Upper lobe of left lung (tissue), 6 donors: ENCODE data around the gene EXOC6B. TPM values are rescaled to one million over a fixed set of nuclear protein-coding genes. Genes with fewer than 3 reads are reported as not detected.

Experiments used
- ATAC-seq, 2 donors: fragments of 200-7000 bp; cut with Tn5 transposase; one replicate each; pipeline ENCODE4 v1.9.1; 2022; ENCODE audit warnings: mild to moderate bottlenecking in 2 of 2, moderate library complexity in 2 of 2; ENCODE audit not compliant: low FRiP score in 2 of 2
- DNase-seq, 2 donors: peaks; one replicate each; pipeline ENCODE4 v3.0.0-alpha.2; 2019 to 2020
- H3K27ac ChIP-seq, 4 donors: fragments of 200-600 bp; sonication (generic); one replicate each; pipeline ENCODE4 v1.5.1; 2016 to 2019
- H3K27me3 ChIP-seq, 4 donors: fragments of 200-600 bp; sonication (generic); one replicate each; pipeline ENCODE4 v1.5.1; 2017 to 2019
- H3K36me3 ChIP-seq, 4 donors: fragments of 200-600 bp; sonication (generic); one replicate each; pipeline ENCODE4 v1.5.1; 2016 to 2019
- H3K4me1 ChIP-seq, 4 donors: fragments of 200-600 bp; sonication (generic); one replicate each; pipeline ENCODE4 v1.5.1; 2018 to 2019
- H3K4me3 ChIP-seq, 4 donors: fragments of 200-600 bp; sonication (generic); one replicate each; pipeline ENCODE4 v1.5.1; 2017 to 2019; ENCODE audit warnings: mild to moderate bottlenecking in 2 of 4, moderate library complexity in 1 of 4
- H3K9me3 ChIP-seq, 4 donors: fragments of 200-600 bp; sonication (generic); one replicate each; pipeline ENCODE4 v1.5.1; 2018 to 2019
- EP300 ChIP-seq, 4 donors: sonication (generic); formaldehyde crosslinking; IDR thresholded peaks; one replicate each; pipeline ENCODE4 v1.5.1; 2017; ENCODE audit warnings: antibody characterized with exemption in 4 of 4, control low read depth in 2 of 4
- POLR2A ChIP-seq, 4 donors: fragments of 450-650 bp; IDR thresholded peaks; one replicate each; pipeline ENCODE4 v1.5.1; 2016 to 2017; ENCODE audit warnings: antibody characterized with exemption in 4 of 4, mild to moderate bottlenecking in 2 of 4
- POLR2AphosphoS5 ChIP-seq, 2 donors: sonication (generic); formaldehyde crosslinking; IDR thresholded peaks; one replicate each; pipeline ENCODE4 v1.5.1; 2017; ENCODE audit warnings: antibody characterized with exemption in 2 of 2
- WGBS, 2 donors: methylation state at CpG; one replicate each; pipeline ENCODE4 v1.1.5; 2017 to 2018; 5-methylcytosine and 5-hydroxymethylcytosine counted together
- total RNA-seq, 6 donors: library from RNA; depleted of rRNA in 4 of 6; stranded (reverse); fragments of >200 nt in 4 of 6; gene quantifications; one replicate each; pipeline versions ENCODE4 v1.1.0 to v1.2.1, GENCODE V29; 2016 to 2021
- TF ChIP-seq, protein P1 (sequence below), 6 experiments: fragments of 450-650 bp in 4 of 6; fragments of 200-600 bp in 2 of 6; sonication (generic) in 2 of 6; IDR thresholded peaks; one replicate each; pipeline ENCODE4 v1.5.1; 2016 to 2019; ENCODE audit warnings: antibody characterized with exemption in 6 of 6
- donor health status: DM: no; HTN: no; CAD: no; lungs with moderate emphysema.
- donor health status: DM: no; HTN: yes; CAD: no; lungs with severe emphysema.

EXOC6B gene
- total RNA-seq, 6 donors from 2014 or later: 11.0 to 56.6 (median 24.0) TPM

DNA sequence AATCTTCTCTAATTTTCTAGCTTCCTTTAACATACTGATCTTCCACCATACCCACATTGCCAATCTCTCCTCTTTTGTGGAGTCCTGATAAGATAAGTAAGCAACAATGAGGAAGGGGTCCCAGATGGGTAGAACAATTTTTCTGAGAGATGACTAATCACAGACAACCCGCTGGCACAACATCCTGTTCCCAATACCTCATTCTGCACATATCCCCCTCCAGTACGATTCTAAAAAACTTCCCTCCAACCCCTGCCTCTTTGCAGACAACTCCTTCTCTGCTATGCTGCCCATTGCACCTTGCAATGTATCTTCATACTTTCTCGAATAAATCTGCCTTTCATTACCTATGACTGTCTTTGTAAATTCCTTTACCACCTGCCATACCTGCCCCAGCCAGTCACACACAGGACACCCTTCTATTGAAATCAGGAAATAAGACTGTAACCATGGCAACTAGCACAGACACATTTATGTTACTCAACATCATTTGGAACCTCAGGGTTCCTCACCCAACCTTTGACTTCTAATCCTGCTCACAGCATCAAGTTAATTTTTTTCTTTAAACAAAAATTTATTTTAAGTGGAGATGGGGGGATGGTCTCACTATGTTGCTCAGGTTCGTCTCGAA is 7.4 kb upstream of the EXOC6B start:
- H3K27ac ChIP-seq: no peak overlapping the region
- H3K27me3 ChIP-seq: no peaks in the 10 kb centered on the region
- H3K36me3 ChIP-seq: no peaks in the 10 kb centered on the region
- H3K9me3 ChIP-seq: no peaks in the 10 kb centered on the region
- TF ChIP-seq POLR2A (IDR thresholded peaks at IDR 0.05) (no peak), EP300 (IDR thresholded peaks at IDR 0.05) (no peak), POLR2AphosphoS5 (IDR thresholded peaks at IDR 0.05) (no peak)
- TF ChIP-seq, protein P1, sequence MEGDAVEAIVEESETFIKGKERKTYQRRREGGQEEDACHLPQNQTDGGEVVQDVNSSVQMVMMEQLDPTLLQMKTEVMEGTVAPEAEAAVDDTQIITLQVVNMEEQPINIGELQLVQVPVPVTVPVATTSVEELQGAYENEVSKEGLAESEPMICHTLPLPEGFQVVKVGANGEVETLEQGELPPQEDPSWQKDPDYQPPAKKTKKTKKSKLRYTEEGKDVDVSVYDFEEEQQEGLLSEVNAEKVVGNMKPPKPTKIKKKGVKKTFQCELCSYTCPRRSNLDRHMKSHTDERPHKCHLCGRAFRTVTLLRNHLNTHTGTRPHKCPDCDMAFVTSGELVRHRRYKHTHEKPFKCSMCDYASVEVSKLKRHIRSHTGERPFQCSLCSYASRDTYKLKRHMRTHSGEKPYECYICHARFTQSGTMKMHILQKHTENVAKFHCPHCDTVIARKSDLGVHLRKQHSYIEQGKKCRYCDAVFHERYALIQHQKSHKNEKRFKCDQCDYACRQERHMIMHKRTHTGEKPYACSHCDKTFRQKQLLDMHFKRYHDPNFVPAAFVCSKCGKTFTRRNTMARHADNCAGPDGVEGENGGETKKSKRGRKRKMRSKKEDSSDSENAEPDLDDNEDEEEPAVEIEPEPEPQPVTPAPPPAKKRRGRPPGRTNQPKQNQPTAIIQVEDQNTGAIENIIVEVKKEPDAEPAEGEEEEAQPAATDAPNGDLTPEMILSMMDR (IDR thresholded peaks at IDR 0.05): no peak
- H3K4me1 ChIP-seq: no peaks in the 10 kb centered on the region
- ATAC-seq: no peak
- H3K4me3 ChIP-seq: no peak overlapping the region
- WGBS, 2 donors: 69 to 73% methylated on average over 5 of the region's 5 CpGs
- no peak for DNase-seq

DNA sequence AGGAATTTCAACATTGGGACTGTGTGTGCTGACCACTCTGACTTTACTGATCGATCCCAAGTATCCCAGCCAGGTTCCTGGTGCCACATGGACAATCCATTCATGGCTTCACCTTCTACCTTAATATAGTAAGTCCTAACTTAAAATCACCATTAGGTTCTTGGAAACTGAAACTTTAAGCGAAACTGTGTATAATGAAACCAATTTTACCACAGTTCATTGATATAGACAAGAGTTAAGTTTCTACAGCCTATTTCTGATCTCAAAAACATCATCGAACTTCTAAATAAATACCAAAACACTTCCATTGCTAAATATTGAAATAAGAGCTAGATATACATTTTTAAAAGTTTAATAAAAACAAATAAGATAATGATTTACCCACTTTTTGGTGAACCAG is 4.4 kb upstream of the EXOC6B start:
- DNase-seq: no peak
- no peak overlapping the region for H3K27ac ChIP-seq
- no peaks in the 10 kb centered on the region for H3K27me3 ChIP-seq
- no peak for ATAC-seq
- WGBS, 2 donors: 85% methylated on average over 3 of the region's 3 CpGs
- peaks cover 0 to under 1% (median under 1%) of the 10 kb centered on the region in 4 donors for H3K4me1 ChIP-seq
- H3K36me3 ChIP-seq: no peaks in the 10 kb centered on the region
- H3K9me3 ChIP-seq: no peaks in the 10 kb centered on the region
- no peak overlapping the region for H3K4me3 ChIP-seq
- TF ChIP-seq POLR2A (IDR thresholded peaks at IDR 0.05) (no peak), POLR2AphosphoS5 (IDR thresholded peaks at IDR 0.05) (no peak), EP300 (IDR thresholded peaks at IDR 0.05) (no peak)
- TF ChIP-seq, protein P1 (IDR thresholded peaks at IDR 0.05): no peak

- Histone ChIP-seq H3K9me3 (no peaks in the 10 kb centered on the region), H3K4me3 (no peak overlapping the region), H3K36me3 (no peaks in the 10 kb centered on the region), H3K27ac (no peak overlapping the region), H3K4me1 (peaks cover 7 to 13% (median 12%) of the 10 kb centered on the region in 4 donors), H3K27me3 (no peaks in the 10 kb centered on the region)
- ATAC-seq (no peak), DNase-seq (no peak)
- 68 to 72% methylated on average over 6 of the region's 6 CpGs for WGBS, 2 donors
- TF ChIP-seq POLR2AphosphoS5 (IDR thresholded peaks at IDR 0.05) (no peak), EP300 (IDR thresholded peaks at IDR 0.05) (no peak), POLR2A (IDR thresholded peaks at IDR 0.05) (no peak)
- TF ChIP-seq, protein P1 (IDR thresholded peaks at IDR 0.05): no peak
Measured at GRCh38 chr2:72828840-72829507, 3.1 kb upstream of the EXOC6B start.

DNA sequence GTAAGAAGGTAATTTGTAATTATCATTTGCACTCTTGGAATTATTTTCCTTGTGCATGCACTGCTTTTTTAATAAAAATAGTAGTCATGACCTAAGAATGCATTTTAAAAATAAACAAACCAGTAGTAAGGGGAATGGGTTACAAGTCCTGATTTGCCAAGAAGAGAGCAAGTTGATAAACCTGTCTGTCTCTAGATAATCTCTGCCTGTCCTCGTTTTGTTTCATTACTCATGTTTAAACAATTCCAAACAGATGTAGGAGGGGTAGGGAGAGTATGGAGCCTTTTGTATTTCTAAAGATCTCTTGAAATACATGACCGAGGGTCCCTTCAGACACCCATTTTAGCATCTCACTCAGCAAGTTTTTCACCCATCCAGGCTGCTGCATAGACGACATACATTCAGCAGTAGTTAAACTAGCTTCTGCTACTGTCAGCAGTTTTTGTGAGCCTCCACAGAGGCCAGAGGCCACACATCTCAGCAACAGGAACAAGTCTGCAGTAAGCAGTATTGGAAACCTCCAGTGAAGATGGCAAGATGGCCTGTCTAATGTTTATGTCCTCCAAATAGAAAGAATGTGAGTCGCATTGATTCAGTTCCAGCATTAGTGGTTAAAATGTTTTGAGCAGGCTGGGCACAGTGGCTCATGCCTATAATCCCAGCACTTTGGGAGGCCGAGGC is 2.3 kb upstream of the EXOC6B start:
- no peak for ATAC-seq
- H3K27ac ChIP-seq: no peak overlapping the region
- TF ChIP-seq EP300 (IDR thresholded peaks at IDR 0.05): no peak
- no peak for TF ChIP-seq POLR2A (IDR thresholded peaks at IDR 0.05)
- TF ChIP-seq, protein P1 (IDR thresholded peaks at IDR 0.05): no peak
- no peak for TF ChIP-seq POLR2AphosphoS5 (IDR thresholded peaks at IDR 0.05)

More for the DNA sequence above, 2.3 kb upstream of the EXOC6B start:
- Histone ChIP-seq H3K4me1 (peaks cover 7 to 20% (median 15%) of the 10 kb centered on the region in 4 donors), H3K9me3 (no peaks in the 10 kb centered on the region), H3K4me3 (no peak overlapping the region), H3K27me3 (no peaks in the 10 kb centered on the region), H3K36me3 (no peaks in the 10 kb centered on the region)
- no peak for DNase-seq
- 59 to 62% methylated on average over 5 of the region's 5 CpGs for WGBS, 2 donors
